Inflammatory macrophage treated with lipopolysaccharide for 1 hour (primary cell): ENCODE results near the gene NTN4.
"Not testable (repeated sequence)": the region's sequence is repeated elsewhere in the genome, so short reads cannot be mapped to it uniquely, and the experiment has no call there.

Experiments
- DNase-seq, 2 donors: peaks; one replicate each; pipeline ENCODE4 v3.0.0-alpha.2; 2020 to 2022

NTN4 gene

DNA sequence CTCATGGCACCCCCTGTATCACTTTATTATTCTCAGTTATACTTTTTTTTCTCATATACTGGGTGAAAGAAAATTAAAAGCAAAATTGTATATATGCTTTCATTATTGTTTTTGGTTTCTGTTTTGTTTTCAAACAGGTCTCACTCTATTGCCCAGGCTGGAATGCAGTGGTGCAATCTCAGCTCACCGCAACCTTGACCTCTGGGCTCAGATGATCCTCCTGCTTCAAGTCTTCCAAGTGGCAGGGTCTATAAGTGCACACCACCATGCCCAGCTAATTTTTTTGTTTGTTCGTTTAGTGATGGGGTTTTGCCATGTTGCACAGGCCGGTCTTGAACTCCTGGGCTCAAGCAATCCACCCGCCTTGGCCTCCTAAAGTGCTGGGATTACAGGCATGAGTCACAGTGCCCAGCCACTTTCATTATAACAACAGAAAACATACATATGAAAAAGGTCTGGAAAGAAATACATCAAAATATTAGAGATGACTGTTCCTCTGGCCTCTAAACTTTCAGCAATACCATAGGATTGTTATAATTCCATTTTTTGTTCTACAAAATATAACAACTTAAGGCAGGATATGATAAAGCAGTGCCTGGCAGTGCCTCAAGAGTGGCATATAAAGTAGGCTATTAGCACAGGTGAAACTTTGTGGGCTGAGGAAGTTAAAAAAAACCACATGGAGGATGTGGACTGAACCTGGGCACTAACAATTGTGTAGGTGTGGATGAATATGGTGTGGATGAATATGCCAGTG, 5.8 kb upstream of the NTN4 start:
- no peak for DNase-seq

DNA sequence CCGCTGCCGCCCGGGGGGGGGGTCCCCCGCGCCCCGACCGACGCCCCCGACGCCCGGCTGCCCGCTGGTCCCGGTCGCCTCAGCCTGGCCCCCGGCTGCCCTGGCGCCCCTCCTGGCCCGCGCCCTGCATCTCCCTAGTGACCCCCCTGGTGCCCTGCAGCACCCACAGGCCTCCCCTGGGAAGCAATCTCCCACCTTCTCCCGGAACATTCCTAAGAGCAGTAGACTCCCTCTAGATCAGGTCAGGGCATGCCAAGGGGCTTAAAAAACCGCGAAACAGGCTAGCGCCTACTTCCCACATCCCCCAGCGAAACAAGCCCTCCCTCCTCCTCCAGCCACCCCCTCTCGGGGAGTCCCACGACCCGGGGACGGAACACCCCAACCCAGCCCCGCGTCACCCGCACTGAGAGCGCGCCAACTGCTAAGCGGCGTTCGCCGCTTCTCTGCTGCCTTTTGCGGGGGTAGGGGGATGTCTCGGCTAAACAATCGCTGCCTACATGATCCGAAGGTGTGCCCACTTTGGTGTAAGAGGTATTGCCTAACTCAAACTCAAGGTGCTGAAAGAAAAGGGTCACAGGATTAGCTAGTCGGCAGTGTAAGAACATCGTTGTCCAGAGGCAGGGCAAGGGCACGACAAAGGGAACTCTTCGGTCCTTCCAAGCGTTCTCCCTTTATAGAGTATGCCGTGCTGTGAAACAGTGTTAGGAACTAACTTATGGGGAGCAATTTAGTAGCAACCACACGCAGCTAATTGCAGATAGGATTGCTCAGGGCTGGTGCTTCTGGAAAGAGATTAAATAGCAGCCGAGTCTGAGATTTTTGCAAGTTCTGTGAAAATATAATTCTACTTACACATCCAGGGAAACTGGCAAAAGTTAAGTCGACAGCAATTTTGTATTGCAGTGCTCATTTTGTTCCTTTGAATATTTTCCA, 619 bp upstream of the NTN4 start:
- no peak for DNase-seq

DNA sequence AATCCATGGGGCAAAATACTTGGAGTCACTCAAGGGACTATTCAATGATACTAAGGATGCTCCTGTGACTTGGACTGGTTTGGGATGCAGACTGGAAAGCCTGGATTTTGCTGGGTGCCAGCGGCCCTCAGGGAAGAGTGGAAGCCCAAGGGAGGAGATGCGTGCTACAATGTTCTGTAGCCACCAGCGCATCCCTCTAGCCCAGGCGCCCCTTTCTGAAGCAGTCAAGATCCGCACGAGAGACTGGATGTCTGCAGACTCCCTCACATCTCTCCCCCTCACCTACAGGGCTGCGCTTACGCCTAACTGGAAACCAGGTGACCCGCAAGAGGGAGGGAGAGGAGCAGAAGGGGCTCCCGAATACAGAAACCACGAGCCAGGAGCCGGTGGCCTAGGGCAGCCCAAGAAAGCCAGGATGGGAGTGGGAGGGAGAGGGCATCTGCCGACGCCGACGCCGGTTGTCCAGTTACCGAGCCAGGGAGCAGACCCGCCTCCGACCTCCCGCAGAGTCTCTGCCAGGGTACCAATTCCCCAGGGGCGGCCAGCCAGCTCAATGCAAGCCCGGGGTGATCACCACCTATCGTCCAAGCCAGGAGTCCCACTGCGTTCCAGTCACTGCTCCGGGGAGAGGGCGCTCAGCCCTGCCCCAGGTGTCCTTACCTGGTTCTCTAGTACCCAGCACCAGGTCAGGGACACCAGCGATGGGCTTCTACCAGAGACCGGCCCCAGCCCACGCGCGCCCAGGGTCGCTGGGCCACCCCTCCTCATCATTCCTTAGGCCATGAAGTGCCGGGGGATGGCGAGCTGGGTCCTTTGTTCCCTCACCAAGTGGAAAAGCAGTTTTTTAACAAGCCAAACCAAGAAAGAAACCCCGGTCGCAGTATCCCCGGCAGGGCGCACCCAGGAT, 1.2 kb downstream of the NTN4 start:
- DNase-seq: no peak

DNA sequence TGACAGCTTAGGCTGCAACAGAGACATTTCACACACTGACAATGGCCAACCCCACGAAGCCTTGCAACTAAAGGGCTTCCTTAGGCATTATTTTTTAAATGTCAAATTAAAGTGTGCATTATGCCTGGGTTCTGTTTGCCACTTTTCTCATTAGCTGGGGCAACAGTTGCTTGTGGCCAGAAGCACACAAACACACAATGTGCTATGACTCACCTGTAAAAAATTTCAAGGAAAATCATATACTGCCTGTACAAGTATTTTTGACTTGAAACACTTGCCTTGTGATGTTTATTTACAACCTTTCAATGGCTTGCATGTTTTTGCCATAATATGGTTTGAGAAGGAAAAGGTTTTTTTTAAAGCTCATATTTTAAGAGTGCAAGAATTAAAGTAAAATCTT, 1.9 kb downstream of the NTN4 start:
- no peak for DNase-seq

DNA sequence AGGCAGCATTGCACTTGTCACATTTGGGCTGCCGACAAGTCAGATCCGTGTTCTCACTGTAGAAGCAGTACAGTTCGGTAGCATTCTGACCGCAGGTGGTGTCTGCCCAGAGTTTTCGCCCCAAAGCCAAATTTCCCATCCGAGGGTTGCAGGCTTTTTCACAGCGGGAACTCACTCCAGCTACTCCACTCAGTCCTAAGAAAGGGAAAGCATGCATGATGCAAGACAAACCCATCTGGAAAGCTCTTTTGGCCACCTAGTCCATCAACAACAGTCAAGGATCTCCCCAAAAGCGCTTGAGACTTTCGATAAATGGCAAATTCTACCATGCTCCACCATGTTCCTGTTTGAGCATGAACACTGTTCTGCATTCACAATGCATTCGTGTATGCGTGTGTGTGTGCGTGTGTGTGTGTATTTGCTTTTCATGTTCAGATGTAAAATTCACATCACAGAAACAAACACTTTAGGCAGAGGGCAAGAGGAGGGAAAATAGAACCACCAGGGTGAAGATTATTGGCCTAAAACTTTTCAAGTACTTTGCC, 3.2 kb downstream of the NTN4 start:
- DNase-seq: no peak

DNA sequence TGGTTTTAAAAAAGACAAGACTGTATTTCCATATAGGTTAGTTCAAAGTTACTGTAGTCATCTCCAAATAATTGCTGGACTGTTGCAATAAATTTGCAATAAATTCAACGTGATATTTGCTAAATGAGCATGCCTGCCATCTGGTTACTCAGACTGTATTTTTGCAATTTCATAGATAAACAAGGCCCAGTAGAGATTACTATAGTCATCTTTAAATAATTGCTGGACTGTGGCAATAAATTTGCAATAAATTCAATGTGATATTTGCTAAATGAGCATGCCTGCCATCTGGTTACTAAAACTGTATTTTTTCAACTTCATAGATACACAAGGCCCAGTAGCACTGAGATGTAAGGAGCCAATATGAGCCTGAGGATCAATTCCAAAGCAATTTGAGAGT, 5.6 kb downstream of the NTN4 start:
- no peak for DNase-seq

DNA sequence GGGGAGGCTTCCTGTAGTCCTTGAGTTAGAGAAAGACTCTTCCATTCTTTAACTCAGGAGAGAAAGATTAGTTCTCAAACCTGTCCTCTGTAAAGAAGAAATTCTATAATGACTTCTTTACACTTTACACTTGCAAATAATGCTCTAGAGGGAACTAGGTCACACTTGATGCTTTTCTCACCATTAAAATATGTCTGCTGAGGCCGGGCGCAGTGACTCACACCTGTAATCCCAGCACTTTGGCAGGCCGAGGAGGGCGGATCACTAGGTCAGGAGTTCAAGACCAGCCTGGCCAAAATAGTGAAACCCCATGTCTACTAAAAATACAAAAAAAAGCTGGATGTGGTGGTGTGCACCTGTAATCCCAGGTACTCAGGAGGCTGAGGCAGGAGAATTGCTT, 6.3 kb downstream of the NTN4 start:
- no peak for DNase-seq

DNA sequence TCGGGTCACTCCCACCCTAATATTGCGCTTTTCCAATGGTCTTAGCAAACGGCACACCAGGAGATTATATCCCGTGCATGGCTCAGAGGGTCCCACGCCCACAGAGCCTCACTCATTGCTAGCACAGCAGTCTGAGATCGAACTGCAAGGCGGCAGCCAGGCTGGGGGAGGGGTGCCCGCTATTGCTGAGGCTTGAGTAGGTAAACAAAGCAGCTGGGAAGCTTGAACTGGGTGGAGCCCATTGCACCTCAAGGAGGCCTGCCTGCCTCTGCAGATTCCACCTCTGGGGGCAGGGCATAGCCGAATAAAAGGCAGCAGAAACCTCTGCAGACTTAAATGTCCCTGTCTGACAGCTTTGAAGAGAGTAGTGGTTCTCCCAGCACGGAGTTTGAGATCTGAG, 15.1 kb downstream of the NTN4 start:
- not testable (repeated sequence) for DNase-seq

DNA sequence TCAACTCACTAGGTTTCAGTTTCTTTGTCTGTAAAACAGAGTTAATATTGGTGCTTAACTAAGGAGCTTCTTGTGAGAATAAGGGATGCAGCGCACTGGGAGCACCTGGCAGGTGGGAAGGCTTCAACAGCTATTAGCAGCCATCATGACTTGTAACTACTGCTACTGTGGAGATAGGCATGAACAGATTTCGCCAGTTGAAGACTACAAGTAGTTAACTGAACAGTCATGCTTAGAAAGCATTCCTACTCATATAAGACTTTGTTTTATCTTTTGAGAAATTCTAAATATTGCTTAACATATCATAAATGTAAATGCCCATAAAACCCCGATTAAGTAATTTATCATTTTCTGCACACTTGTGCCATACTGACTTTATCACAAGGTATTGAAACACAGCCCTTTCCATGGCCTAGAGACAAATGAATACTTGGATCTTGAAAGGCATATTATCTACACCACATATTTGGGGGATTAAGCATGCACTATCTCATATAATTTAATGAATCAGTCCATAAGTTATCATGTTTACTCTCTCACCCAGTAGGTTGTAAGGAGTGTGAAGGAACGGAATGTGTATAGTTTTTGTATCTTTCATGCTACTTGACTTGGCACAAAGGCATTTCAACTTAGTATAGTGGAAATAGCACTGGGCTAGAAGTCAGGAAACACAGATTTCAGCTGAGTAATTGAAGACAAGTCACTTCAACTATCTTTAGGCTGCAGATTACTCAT, 16.1 kb downstream of the NTN4 start:
- DNase-seq: no peak

DNA sequence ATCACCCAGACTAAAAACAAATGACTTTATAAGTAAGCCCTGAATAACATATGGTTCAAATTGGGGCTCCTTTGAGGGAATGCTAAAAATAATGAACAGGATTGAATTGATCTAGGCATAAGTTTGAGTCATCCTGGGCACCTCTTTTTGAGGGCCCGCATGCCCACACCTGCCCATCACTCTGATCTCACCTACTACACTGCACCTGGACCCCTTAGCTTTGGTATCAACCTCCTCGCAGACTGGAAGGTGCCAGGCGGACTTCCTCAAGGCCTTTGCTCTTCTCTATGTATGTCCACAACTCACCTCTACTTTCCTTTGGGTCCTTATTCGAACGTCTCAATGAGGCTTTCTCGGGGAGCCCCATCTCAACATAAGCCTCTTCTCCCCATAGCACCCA, 17.2 kb downstream of the NTN4 start:
- DNase-seq: no peak

DNA sequence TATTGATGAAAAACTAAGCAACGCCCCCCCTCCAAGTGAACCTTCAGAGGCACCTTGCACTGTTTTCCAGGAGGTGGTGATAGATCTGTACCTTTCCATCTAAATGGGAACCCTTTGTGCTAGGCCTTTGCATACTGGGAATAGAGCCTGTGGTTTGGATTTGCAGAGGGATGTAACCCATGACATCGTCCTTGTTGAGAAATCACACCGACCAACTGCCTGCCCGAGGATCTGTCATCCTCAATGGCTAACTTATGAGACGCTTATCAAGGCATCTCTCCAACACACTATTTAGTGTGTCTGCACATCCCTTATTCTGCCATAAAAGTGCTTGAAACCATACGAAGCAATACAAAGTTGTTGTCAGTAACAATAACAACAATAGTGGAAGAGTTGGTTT, 22.9 kb downstream of the NTN4 start:
- DNase-seq: no peak

DNA sequence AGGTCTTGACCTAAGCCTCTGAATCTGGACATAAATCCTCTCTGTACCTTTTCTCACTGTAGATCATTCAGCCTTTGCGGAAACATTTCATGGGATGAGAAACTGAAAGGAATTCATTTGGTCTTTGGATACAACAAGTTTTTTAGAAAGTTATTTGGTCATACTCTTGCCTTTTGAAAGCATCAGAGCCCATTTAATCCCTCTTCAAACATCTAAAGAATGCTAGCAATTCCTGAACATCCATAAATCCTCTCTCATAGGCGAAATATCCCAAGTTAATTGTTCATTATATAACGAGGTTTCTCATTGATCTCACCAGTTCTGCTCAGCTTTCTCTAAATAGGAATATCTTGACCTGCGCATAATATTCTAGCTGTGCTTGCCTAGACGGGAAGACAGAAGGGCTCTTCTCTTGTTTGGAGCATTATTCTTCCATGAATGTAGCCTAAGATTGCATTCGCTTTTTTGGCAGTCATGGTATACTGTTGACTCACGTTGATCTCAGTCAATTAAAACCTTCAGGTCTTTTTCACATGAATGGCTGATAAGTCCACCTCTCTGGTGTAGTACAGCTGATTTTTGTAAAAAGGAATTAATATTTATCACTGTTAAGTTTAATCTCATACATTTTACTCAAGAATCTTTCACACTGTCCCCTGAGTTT, 24.1 kb downstream of the NTN4 start:
- no peak for DNase-seq

DNA sequence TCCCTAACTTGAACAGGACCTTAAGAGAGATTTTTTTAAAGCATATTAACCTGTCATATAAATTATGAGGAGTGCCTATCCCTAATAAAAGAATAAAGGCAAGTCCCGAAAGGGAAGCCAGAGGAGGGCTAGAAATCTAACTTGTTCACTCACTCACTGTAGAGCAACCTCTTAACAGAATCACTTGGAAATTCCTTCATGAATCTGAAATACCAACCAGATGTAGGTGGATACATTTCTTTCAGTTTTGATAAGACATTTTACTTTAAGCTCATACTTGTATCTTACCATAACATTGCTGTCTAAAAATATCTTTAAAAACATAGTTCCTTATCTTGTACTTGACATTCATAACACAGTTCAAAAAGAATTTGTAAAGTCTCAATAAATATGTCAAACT, 25.7 kb downstream of the NTN4 start:
- DNase-seq: no peak

DNA sequence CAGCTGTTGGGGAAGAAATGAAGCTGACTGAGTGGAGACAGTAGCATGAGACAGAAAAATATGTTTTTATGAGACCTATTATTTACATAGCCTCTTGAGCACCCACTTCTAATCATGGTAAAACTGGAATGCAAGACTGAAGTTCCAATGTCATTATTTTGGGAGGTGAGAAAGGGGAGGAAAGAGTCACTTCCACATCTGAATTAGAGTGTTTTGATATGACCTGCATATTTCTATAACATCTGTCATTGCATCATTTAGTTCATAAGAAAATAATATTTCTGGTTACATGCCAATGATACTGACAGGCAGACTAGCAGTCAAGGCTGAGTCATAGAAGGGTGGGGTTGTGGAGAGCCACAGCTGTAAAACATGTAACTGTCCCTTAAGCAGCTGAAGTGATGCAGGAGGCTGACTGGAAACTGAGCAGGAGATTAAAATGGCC, 26.7 kb downstream of the NTN4 start:
- DNase-seq: no peak

DNA sequence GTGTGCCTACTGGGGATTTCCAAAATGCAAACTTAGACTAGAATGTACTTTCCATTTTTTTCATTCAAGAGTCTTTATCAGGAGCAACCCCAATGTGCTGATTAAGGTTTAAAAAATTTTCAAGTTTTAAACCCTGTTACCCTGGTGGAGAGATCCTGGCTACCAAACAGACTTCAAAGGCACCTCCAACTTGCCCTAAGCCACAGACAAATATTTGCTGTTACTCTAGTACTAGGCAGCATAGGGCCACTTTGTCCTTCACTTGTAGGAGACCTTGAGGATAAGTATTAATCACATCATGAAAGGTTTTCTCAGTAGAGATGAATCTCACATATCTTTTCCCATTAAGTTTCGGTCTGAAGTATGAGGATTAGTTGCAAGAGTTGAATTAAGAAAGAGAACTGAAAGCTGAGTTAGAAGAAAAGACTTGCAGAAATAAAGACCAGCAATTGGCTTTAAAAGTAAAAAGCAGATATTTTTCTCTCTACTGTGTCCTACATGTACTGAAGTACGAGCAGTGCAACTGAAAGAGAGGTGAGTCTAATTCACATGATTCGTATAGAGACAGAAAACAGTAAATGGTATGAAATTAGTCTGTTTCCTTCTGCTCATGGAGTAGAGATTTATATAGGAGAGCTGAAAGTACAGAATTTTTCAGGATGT, 28.3 kb downstream of the NTN4 start:
- DNase-seq: no peak

DNA sequence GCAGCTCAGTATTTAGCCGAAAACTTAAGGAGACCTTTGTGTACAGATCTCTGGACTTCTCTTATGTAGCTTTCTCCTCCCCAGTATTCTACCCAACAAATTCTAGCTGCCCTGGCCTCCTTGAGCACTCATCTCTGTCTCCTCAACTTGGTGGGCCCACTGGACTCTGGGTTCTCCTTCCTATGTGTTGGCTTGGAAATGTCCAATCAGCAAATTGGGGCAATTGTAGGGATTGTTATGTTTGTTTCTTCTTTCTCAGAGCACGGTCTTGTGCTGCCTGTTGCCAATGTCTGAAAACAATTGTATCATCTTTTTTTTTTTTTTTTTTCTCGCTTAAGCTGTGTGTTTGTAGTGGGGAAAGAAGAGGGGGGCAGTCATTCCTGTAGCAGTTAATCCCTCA, 30.2 kb downstream of the NTN4 start:
- no peak for DNase-seq

DNA sequence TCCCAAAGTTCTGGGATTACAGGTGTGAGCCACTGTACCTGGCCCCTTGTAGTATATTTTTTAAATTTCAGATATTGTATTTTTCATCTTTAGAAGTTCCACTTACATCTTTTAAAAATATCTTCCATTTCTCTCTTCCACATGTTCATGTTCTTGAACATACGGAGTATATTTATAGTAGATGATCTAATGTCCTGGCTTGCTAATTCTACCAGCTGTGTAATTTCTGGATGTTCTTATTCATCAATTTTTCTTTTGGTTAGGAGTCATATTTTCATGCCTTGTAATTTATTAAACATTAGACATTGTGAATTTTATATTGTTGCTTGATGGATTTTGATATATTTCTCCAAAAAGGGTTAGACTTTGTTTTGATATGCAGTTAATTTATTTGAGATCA, 30.8 kb downstream of the NTN4 start:
- no peak for DNase-seq

DNA sequence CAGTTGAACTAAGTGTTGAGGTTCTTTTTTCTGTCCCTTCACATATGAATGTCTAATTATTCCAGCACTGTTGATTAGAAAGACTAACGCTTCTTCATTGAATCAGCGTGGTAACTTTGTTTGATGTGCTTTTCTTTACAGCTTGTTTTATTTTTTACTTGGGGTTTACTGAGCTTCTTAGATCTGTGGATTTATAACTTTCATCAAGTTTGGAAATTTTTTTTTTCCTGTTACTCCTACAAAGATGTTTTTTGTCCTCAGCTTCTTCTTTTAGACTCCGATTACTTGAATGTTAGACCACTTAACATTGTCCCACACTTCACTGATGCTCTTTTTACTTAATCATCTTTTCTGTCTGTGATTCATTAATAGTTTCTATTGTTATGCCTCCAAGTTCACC, 31.5 kb downstream of the NTN4 start:
- DNase-seq: no peak

DNA sequence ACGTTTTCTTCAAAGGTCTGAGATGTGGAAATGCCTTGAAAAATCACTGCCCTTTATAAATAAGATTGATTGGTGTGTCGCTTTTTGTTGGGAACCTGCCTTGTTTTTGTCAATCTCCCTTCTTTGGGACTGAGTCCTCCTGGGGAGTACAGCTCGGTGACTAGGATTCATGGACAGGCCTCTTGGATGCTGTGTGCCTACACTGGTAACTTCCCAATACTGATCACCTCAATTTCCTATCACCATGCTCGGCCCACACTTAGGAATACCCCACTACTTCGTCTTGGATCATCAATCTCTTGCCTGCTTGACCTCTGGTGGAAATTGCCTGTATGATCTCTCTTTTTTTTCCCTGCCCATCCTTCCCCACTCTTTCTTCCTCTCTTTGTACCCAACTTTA, 34.2 kb downstream of the NTN4 start:
- DNase-seq: no peak

DNA sequence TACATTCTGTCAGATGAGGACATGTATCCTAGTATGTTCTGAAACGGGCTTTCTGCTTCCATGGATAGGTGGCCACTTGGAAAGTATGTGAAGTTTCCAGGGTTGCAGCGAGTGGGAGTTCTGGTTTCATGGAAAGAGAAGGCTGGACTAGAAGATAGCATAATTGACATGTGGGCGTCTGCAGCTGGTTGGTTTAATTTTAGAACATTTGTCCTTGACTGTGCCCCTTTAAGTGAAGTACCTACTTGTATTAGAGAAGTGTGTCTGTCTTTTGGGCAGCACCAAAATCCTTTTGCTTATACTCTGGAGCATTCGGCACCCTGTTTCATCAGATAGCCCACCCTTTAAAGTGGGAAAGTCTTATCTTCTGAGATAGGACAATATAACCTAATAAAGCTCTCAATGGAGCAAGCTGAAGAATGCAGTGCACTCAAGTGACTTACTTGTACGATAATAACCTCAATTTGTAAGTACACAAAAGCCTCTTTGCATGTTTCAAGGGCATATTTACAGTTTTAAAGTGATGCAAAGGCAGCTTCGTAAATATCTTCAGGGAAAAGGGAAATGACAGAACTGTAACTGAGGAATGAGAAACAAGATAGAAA, 35.2 kb downstream of the NTN4 start:
- no peak for DNase-seq

DNA sequence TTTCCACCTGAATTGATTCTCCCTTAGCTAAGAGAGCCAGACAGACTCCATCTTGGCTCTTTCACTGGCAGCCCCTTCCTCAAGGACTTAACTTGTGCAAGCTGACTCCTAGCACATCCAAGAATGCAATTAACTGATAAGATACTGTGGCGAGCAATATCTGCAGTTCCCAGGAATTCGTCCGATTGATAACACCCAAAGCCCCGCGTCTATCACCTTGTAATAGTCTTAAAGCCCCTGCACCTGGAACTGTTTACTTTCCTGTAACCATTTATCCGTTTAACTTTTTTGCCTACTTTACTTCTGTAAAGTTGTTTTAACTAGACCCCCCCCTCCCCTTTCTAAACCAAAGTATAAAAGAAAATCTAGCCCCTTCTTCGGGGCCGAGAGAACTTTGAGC, 44.5 kb downstream of the NTN4 start:
- not testable (repeated sequence) for DNase-seq
